GM12892 (cell line): ENCODE data around the gene QKI.
A peak's percentile ranks its signal among the peaks of the same experiment; 100 is the strongest.
"Not testable (repeated sequence)": the region's sequence is repeated elsewhere in the genome, so short reads cannot be mapped to it uniquely, and the experiment has no call there.

Source experiments
- DNase-seq: peaks from one replicate; pipeline ENCODE4 v3.0.0; 2011; ENCODE audit not compliant: insufficient read length
- FAIRE-seq: peaks from 2 replicates; lab custom pipeline; 2011; peaks lifted over from hg19 to GRCh38; lab: Jason Lieb, UNC
- POLR2A ChIP-seq: IDR thresholded peaks from 2 replicates; pipeline ENCODE4 v1.6.1; 2011; ENCODE audit warnings: low read depth, low read length, control low read depth
- POLR2AphosphoS5 ChIP-seq: IDR thresholded peaks from 2 replicates; pipeline ENCODE4 v1.6.1; 2011; ENCODE audit warnings: low read depth, low read length, control low read depth
- TAF1 ChIP-seq: IDR thresholded peaks from 2 replicates; pipeline ENCODE4 v1.6.1; 2011; ENCODE audit warnings: low read depth, mild to moderate bottlenecking, control low read depth, low read length, borderline replicate concordance

QKI gene

GRCh38 chr6:163457637-163458561 is 43.4 kb downstream of the QKI start:
- FAIRE-seq (peak; percentile 74), DNase-seq (no peak)
- TF ChIP-seq TAF1 (no peak), POLR2AphosphoS5 (no peak), POLR2A (no peak)

DNA sequence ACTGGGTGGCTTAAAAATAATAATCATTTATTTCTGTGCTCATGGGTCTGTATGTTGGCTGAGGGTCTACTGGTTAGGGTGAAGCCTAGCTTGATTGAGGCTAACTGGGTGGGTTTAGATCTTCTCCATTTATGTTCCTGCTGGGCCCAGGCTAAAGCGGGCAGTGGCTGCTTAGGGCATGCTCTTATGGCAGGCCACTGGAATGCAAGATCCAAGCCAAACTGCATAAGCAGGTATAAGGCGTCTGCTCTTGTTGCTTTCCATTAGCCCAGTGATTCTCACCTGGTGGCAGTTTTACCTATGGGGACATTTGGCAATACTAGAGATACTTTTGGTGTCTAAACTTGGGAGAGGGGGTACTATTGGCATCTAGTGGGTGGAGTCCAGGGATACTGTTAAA is 44.5 kb downstream of the QKI start:
- TF ChIP-seq POLR2AphosphoS5 (no peak), TAF1 (no peak), POLR2A (no peak)
- FAIRE-seq (no peak), DNase-seq (no peak)

- no peak for FAIRE-seq
- no peak for DNase-seq
- TF ChIP-seq TAF1 = no peak
- no peak for TF ChIP-seq POLR2A
Observed at GRCh38 chr6:163459536-163459935, 45.0 kb downstream of the QKI start.

GRCh38 chr6:163460307-163460782 is 45.8 kb downstream of the QKI start:
- no peak for DNase-seq
- peak; percentile 86 for FAIRE-seq

GRCh38 chr6:163461696-163462095 is 47.2 kb downstream of the QKI start:
- FAIRE-seq (no peak), DNase-seq (no peak)
- TF ChIP-seq POLR2A (no peak), POLR2AphosphoS5 (no peak), TAF1 (no peak)

More at GRCh38 chr6:163460307-163460782, 45.8 kb downstream of the QKI start:
- no peak for TF ChIP-seq POLR2A
- TF ChIP-seq POLR2AphosphoS5 = no peak
- no peak for TF ChIP-seq TAF1

DNA sequence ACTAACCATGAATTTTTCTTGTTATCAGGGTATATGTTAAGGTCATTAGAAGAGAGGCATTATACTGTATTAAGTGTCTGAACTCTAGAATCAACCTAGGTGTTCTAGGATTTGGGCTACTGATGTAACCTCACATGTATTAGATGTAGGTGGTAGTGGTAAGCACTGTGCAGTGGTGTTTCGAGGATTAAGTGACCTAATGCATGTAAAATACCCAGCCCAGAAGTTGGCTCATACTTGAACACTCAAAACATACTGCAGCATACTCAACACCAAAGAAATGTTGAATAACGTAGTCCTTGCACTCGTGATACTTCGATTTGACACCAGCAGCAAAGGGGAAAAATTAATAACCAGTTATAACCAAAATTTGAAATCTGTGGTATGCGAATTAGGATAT is 48.7 kb downstream of the QKI start:
- TF ChIP-seq POLR2A (no peak), POLR2AphosphoS5 (no peak), TAF1 (no peak)
- DNase-seq = no peak
- FAIRE-seq = no peak

- FAIRE-seq = no peak
- DNase-seq = no peak
- TF ChIP-seq TAF1 (no peak), POLR2AphosphoS5 (no peak), POLR2A (no peak)
Observed at GRCh38 chr6:163463795-163464194, 49.3 kb downstream of the QKI start.

DNA sequence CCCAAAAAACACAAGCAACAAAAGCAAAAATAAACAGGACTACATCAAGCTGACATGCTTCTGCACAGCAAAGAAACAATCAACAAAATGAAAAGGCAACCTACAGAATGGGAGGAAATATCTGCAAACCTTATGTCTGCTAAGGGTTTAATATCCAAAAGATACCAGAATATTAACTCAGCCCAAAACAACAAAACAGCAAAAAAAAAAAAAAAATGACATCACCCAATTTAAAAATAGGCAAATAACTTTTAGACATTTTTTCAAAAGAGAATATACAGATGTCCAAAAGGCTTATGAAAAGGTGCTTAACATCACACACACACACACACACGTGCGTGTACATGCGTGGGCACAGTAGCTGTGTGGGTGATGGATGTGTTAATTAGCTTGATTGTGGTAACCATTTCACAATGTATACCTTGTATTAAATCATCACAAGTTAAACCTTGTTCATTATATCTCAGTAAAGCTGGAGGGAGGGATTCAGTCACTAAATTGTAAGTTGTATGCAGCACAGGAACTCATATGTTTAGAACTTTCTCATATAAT is 52.4 kb downstream of the QKI start:
- no peak for TF ChIP-seq POLR2A
- DNase-seq (no peak), FAIRE-seq (no peak)

- no peak for TF ChIP-seq POLR2AphosphoS5
- TF ChIP-seq POLR2A = no peak
- no peak for TF ChIP-seq TAF1
- no peak for DNase-seq
- no peak for FAIRE-seq
Observed at GRCh38 chr6:163468738-163469137, 54.2 kb downstream of the QKI start.

- FAIRE-seq = peak; percentile 30
- TF ChIP-seq POLR2A (no peak), POLR2AphosphoS5 (no peak), TAF1 (no peak)
Observed at GRCh38 chr6:163469459-163469985, 55.0 kb downstream of the QKI start.

GRCh38 chr6:163470611-163471010 is 56.1 kb downstream of the QKI start:
- FAIRE-seq (no peak), DNase-seq (no peak)
- TF ChIP-seq POLR2AphosphoS5 (no peak), TAF1 (no peak), POLR2A (no peak)

More at GRCh38 chr6:163469459-163469985, 55.0 kb downstream of the QKI start:
- no peak for DNase-seq

- DNase-seq (no peak), FAIRE-seq (no peak)
- TF ChIP-seq TAF1 (no peak), POLR2AphosphoS5 (no peak), POLR2A (no peak)
Observed at GRCh38 chr6:163474581-163474980, 60.1 kb downstream of the QKI start.

- FAIRE-seq, DNase-seq: not testable (repeated sequence)
Observed at GRCh38 chr6:163476946-163477345, 62.4 kb downstream of the QKI start.
